NOMO-1 treated with dmso at 0.1 percent for 144 hours (cell line): Measurements from ENCODE around the gene ZNF284.

Experiments used
- DNase-seq: peaks from one replicate; lab custom pipeline; 2025; ENCODE audit not compliant: unreplicated experiment; lab: John Stamatoyannopoulos, UW

ZNF284 gene

GRCh38 chr19:44071824-44072542, at the start of gene ZNF284:
Gene ZNF284 (plus strand): TSS chr19:44072159. CDS start chr19:44076390, 4,231 bp downstream.
- peak; percentile 81 for DNase-seq

- DNase-seq = no peak
These were observed 47.1 kb upstream of the ZNF284 start for GRCh38 chr19:44024900-44025216.

- peak; percentile 75 for DNase-seq
These were observed 46.6 kb upstream of the ZNF284 start, which contains the start of gene ZNF222 for GRCh38 chr19:44025217-44025936. Gene ZNF222 (plus strand): TSS chr19:44025379. CDS start chr19:44025437, 58 bp downstream.

DNA sequence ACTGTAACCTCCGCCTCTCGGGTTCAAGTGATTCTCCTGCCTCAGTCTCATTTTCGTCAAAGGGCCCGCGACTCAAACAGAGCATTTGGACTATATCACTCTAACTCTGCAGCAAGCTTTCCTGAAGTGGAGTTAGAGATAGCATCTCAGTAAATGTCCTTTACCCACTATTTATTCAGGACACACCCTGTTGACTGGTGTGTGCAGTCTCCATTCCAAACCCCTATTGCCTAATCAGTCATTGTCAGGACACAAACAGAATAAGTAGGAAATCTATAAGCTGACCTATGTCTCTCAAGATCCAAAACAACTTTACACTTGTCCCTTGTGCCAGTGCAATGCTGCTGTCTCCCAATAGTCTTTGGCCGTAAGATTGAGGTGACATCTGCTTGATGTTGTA, 45.3 kb upstream of the ZNF284 start:
- DNase-seq = no peak

- DNase-seq = no peak
These were observed 39.9 kb upstream of the ZNF284 start for GRCh38 chr19:44032001-44032610.

GRCh38 chr19:44042147-44042546, 29.8 kb upstream of the ZNF284 start:
- no peak for DNase-seq

DNA sequence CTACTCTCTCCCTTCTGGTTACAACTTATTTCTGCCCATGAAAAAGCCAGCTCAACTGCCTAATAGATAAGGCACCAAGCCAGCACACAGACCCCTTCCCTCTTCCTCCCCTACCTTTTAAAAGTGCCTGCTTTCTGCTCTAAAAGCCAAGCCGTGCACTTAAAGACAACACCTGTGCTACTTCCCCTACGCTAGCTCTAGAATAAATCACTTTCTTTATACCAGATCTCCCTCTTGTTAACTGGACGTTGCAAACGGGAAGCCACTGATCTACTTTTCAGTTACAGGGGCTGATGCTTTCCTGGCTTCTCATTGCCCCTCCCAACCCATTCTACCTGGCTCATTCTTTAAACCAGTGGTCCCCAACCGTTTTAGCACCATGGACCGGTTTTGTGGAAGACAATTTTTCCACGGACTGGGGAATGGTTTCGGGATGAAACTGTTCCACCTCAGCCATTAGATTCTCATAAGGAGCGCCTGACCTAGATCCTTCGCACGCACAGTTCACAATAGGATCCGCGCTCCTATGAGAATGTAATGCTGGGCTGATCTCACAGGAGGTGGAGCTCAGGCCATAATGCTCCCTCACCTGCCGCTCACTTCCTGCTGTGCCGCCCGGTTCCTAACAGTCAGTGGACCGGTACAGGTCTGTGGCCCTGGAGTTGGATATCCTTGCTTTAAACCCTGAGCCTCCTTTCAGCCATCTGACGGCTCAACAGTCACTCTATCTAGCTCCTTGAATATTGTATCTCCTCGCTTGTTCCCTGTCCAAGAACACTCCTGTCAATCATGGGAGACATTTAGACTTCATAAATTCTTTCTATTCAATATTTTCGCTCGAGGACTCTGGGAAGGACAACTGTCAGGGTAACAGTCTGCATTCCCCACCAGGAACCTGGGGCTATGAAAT, 21.0 kb upstream of the ZNF284 start:
- no peak for DNase-seq

DNA sequence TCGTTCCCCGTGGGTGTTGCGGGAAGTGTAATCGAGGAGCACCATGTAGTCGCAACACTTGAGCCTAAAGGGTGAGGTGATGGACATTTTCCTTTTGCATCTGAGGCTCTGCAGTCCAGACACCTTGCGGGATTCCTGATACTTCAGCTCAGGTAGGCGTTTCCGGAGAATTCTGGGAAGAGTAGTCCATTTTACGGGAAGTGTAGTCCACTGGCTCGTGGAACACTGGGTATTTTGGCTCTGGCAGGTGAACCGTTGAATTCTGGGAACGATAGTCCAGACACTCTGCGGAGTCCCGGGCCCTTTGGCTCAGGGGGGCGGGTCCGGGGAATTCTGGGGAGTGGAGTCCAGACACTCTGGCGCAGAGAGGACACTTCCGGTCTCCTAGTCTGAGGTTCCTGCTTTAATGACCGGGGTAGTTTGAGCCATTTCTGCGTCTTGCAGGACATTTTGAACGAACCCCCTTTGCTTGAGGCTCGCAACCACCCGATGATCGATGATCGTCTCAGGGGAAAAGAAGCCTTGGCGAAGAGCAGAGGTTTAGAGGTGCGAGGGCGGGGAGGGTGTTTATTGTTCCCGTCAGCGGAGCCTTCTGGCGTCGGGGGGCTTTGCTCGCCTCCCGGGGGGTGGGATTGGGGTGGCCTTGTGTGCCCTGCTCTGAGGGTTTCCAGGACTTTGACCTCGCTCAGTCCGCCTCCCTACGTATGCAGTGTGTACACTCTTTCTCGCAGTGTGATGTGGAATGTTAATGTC, 20.1 kb upstream of the ZNF284 start, which contains the start of gene ZNF223:
ZNF223 (plus strand) TSS at position 387 of the 753 bp plus-strand sequence. CDS start 3,141 bp downstream, outside the sequence.
- peak; percentile 34 for DNase-seq

DNA sequence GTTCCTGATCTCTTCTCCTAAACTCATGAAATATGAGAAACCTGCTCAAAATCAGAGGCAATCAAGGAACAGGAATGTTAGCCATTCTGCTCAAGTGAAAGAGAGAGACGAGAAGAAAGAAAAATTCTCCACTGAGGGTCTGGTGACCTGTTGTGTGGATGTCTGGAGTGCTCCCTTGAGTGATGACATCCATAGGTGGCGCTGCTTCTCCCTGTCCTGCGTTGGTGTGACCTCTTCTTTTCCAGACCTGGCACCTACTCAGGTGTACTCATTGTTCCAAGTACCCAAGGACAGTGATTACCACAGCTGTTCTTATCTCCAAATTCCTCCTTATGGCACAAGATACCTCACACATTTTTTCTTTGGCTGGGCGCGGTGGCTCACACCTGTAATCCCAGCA, 16.1 kb upstream of the ZNF284 start:
- no peak for DNase-seq

DNA sequence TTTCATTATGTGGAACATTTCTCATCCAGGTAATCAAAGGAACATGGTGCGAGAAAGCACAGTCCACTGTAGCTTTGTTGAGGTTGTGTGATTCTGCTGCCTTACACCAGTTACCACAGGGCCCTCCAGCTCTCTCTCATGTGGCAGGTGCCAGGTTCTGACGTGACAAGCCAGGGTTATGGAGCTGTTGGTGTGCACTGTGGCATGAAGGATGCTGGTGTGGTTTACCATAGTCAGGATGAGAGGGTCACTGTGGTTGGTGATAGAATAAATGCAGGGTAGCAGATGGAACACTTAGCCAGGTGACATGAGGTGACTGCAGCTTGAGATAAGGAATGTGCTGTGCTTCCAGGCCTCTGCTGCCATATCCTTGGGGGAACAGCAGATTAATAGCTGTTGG, 12.7 kb upstream of the ZNF284 start:
- no peak for DNase-seq

DNA sequence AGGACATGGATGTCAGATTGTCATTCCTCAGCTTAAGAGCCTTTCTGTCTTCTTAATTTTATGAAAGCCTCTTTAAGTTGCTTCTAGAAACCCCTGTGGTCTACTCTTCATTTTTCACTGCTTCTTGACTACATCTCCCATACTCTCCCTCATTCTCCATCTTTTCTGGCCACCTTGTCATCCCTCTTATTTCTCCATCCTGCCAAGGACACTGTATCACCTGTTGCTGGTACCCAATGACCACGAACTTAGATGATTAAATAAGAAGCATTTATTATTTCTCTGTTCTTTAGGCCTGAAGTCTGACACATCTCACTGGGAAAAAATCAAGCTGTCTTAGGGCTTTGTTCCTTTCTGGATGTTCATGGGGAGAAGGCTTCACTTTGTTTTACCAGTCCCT, 10.9 kb upstream of the ZNF284 start:
- no peak for DNase-seq

GRCh38 chr19:44066305-44066704, 5.7 kb upstream of the ZNF284 start:
- DNase-seq = no peak

DNA sequence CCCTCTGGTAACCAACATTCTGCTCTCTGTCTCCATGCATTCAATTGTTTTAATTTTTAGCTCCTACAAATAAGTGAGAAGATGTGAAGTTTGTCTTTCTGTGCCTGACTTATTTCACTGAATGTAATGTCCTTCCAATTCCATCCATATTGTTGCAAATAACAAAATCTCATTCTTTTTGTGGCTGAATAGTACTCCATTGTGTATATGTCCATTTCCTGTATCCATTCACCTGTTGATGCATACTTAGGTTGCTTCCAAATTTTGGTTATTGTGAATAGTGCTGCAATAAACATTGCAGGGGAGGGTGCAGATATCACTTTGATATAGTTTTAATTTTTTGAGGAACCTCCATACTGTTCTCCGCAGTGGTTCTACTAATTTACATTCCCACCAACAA, 2.5 kb upstream of the ZNF284 start:
- DNase-seq = no peak

DNA sequence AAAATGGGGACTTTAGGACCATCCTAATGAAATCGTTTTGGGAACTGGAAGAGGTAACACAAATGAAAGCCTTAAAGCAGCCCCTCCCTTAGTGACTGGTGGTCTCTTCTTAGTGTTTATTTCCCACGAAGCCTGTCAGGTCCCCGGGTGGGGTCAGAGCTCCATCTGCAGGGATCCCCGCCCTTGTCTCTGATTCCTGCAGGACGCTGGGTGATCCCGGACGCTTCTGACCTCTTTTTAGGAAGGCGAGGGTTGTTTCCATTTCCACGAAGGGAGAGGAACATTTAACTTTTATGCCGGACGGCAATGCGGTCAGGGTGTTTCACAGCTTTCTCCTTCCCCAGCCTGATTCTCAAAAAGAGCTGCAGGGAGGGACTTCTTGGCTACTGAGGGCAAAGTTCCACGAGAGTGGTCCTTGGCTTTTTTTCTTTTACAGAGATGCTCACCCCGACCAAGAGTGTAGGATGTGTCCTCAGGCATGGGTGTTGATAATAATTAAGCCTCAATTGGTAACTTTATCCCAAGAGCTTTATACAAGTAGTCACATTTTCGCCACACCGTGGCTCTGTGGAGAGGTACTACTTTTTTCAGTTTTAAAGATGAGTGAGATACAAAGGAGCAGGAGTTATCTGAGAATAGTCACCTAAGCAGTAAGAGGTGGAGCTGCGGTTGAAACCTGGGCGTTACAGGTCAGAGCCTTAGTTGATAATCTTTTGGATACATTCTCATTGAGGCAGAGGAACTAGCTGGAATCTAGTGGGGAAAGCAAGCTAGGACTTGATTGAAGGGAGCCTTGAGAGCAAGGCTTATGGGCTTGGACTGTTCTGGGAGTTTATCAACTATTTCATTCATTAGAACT, 813 bp downstream of the ZNF284 start:
- no peak for DNase-seq

GRCh38 chr19:44076325-44076724, 4.4 kb downstream of the ZNF284 start:
- DNase-seq = no peak

- DNase-seq = no peak
These were observed 20.1 kb downstream of the ZNF284 start for GRCh38 chr19:44092108-44092507.

DNA sequence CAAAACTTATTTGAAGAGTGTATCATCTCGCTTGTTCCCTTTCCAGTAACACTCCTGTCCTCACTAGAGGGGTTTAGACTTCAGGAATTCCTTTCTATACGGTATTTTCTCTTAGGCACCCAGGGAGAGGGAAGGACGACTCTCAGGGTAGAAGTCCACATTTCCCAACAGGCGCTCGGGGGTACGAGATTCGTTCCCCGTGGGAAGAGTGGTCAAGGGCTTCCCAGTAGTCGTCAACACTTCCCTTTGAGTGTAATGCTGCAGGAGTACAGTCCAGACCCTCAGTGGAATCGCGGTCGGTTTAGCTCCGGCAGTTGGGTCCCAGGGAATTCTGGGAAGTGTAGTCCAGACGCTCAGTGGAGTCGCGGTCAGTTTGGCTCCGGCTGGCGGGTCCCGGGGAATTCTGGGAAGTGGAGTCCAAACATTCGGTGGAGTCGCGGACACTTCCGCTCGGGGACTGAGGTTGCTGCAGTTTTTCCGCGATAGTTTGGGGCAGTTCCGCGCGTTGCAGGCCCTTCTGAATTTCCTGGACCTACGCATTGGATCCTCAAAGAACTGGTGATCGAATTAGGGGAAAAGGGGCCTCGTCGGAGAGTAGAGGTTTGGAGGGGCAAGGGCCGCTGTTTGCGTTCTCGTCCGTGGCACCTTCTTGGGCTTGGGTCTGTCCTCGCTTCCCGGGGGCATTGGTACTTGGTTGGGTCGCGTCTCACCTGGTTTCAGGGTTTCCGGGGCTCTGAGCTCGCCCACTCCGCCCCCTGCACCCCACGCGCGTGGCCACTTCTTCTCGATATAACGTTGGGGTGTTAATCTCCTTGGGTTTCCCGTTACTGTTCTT, 22.2 kb downstream of the ZNF284 start, which contains the start of gene ZNF224:
ZNF224 (plus strand) TSS at position 431 of the 835 bp plus-strand sequence. CDS start 3,513 bp downstream, outside the sequence.
- DNase-seq = peak; percentile 93

DNA sequence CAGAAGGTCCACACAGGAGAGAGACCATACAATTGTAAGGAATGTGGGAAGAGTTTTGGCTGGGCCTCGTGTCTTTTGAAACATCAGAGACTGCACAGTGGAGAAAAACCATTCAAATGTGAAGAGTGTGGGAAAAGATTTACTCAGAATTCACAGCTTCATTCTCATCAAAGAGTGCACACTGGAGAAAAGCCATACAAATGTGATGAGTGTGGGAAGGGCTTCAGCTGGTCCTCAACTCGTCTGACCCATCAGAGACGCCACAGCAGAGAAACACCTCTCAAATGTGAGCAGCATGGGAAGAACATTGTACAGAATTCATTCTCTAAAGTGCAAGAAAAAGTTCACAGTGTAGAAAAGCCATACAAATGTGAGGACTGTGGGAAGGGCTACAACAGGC, 35.8 kb downstream of the ZNF284 start:
- DNase-seq = no peak
